GM12801 (cell line): Measurements from ENCODE around the gene DOCK11.

Experiments used
- CTCF ChIP-seq: IDR thresholded peaks from one replicate; pipeline ENCODE4 v1.5.1; 2011; ENCODE audit warnings: control low read depth; ENCODE audit not compliant: insufficient read length; ENCODE audit errors: extremely low read depth

The DOCK11 gene

GRCh38 chrX:118614150-118614549, 118.5 kb downstream of the DOCK11 start:
- no peak for TF ChIP-seq CTCF

DNA sequence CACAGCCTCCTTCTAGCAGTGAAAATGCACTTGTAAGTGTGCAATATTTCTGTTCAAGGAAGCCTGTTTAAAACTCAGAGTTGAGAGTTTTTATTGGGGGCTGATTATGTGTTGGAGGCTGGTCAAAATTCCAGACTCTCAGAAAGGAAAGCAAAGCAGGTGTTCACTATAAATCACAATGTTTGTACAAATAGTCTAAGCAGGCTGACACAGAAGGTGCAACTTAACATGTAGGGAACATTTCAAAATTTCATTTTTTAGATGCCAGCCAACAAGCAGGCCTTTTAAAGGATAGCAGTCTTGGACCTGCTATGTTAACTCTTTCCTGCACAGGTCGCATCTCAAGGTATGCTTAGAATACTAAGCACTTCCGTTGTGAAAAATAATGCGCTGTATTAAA, 119.5 kb downstream of the DOCK11 start:
- no peak for TF ChIP-seq CTCF

DNA sequence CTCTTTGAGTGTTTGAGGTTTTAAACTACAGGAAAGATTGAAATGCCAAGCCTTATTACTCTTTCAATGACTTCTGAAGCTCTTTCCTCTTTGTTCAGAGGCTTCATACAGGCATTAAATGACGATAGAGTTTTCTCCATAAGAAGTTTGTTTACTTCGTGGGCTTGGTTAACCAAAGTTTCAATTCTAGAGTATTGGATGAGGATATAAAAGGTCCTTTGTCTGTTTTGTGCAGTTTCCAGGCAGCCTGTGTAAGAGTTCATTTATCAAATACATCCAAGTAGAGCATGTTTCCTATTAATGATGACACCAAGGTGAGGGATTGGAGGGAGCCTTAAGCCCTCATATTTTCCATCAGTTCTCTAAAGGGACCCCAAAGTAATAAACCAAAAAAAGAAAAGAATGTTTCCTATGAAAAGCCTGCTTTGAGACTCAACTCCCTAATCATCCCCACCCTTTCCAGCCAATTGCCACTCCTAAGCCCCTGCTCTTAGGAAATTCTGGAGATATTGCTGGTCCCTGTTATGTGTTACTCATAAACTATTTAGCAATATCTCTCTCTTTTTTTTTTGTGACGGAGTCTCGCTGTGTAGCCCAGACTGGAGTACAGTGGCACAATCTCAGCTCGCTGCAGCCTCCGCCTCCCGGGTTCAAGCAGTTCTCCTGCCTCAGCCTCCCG, 125.6 kb downstream of the DOCK11 start:
- TF ChIP-seq CTCF, result no peak

- no peak for TF ChIP-seq CTCF
Measured at GRCh38 chrX:118623062-118623461, 127.4 kb downstream of the DOCK11 start.

GRCh38 chrX:118626346-118626745, 130.7 kb downstream of the DOCK11 start:
- no peak for TF ChIP-seq CTCF

DNA sequence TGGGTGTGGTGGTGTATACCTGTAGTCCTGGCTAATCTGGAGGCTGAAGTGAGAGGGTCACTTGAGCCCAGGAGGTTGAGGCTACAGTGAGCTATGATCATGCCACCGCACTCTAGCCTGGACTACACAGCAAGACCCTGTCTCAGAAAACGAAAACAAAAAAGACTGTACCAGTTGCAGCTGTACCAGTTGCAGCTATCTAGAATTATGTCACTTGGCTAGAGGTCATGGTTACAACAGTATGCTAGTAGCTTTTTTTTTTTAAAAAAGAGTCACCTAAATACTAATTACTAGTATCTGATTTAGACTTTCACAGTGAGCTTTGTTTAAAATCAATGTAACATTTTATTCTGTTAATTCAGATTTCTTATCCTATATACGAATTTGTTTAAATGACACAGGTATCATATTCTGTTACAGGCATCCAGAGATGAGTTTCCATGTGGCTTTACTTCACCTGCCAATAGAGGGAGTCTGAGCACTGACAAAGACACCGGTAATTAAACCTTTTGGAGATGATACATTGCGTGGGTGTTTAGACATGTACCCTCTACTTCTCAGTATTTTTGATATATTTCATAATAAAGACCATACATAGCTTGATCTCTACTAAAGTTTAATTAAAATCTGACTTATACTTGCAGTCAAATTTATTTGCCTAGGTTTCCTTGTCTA, 131.6 kb downstream of the DOCK11 start:
- TF ChIP-seq CTCF, result no peak

DNA sequence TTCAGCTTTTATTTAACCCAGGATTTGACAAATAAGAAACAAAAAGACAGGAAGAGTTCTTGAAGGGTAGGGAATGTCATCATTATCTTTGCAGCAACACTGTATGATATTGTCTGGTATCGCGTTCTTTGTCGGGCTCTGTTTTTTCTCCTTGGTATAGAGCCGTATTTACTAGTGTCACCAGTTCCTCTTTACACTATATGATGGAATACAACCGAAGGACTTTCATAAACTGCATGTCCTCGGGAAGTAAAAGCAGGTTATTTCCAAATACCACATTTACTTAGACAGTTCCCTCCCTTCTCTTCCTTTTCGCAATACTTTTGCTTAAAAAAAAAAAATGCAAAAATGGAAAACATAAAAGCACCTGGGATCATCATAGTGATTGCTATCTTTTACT, 135.2 kb downstream of the DOCK11 start:
- no peak for TF ChIP-seq CTCF
